ENCODE results near the gene DECR2. TPM values are rescaled to one million over a fixed set of nuclear protein-coding genes. Genes with fewer than 3 reads are reported as not detected.

DECR2 gene
- total and polyA plus RNA-seq, 2 of the 13 experiments (the other 11 are each of a cell fraction or from before 2014, with no cell fraction given): 36.3 to 44.6 TPM

DNA sequence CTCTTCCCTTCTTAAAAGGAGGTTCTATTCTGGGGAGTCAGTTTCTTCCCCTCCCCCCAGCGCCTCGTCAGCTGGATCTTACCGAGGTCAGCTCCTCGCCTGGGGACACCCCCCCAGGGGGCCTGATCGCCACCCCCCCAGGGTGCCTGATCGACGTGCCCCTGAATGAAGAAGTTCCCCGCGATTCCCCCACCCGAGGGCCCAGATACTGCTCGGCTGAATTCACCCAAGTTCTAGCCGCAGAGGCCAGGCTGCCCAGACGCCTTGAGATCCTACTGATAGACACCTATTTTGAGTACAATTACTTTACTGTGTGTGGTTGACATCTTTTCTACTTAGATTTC lies 25.2 kb downstream of the DECR2 start (continued):
- TF ChIP-seq, protein P1, sequence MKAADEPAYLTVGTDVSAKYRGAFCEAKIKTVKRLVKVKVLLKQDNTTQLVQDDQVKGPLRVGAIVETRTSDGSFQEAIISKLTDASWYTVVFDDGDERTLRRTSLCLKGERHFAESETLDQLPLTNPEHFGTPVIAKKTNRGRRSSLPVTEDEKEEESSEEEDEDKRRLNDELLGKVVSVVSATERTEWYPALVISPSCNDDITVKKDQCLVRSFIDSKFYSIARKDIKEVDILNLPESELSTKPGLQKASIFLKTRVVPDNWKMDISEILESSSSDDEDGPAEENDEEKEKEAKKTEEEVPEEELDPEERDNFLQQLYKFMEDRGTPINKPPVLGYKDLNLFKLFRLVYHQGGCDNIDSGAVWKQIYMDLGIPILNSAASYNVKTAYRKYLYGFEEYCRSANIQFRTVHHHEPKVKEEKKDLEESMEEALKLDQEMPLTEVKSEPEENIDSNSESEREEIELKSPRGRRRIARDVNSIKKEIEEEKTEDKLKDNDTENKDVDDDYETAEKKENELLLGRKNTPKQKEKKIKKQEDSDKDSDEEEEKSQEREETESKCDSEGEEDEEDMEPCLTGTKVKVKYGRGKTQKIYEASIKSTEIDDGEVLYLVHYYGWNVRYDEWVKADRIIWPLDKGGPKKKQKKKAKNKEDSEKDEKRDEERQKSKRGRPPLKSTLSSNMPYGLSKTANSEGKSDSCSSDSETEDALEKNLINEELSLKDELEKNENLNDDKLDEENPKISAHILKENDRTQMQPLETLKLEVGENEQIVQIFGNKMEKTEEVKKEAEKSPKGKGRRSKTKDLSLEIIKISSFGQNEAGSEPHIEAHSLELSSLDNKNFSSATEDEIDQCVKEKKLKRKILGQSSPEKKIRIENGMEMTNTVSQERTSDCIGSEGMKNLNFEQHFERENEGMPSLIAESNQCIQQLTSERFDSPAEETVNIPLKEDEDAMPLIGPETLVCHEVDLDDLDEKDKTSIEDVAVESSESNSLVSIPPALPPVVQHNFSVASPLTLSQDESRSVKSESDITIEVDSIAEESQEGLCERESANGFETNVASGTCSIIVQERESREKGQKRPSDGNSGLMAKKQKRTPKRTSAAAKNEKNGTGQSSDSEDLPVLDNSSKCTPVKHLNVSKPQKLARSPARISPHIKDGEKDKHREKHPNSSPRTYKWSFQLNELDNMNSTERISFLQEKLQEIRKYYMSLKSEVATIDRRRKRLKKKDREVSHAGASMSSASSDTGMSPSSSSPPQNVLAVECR (CRISPR knock-in tag; IDR thresholded peaks at IDR 0.05; ENCODE audit: borderline replicate concordance): peak; percentile 2; the same call in 1 of the 2 replicates
- TF ChIP-seq ZNF274 (CRISPR knock-in tag; IDR thresholded peaks at IDR 0.05): no peak

DNA sequence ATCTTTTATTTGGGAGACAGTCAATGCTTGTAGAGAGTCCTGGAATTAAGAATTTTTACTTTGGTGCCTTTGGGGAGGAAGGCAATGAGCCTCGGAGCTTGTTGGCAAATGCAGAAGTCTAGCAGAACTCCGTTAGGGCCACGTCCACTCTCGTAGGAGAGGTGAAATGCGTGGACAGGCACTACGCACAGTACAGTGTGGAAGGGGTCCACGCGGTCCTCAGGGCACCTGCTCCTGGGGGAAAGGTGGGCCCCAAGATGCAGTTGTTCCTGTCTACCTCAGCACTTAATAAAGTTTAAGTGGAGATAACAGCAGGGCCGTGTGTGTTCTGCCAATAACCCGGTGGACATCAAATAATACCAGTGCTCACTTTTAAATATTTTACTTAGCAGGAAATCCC lies 25.6 kb downstream of the DECR2 start:
- ATAC-seq: no peak
- TF ChIP-seq, protein P2, sequence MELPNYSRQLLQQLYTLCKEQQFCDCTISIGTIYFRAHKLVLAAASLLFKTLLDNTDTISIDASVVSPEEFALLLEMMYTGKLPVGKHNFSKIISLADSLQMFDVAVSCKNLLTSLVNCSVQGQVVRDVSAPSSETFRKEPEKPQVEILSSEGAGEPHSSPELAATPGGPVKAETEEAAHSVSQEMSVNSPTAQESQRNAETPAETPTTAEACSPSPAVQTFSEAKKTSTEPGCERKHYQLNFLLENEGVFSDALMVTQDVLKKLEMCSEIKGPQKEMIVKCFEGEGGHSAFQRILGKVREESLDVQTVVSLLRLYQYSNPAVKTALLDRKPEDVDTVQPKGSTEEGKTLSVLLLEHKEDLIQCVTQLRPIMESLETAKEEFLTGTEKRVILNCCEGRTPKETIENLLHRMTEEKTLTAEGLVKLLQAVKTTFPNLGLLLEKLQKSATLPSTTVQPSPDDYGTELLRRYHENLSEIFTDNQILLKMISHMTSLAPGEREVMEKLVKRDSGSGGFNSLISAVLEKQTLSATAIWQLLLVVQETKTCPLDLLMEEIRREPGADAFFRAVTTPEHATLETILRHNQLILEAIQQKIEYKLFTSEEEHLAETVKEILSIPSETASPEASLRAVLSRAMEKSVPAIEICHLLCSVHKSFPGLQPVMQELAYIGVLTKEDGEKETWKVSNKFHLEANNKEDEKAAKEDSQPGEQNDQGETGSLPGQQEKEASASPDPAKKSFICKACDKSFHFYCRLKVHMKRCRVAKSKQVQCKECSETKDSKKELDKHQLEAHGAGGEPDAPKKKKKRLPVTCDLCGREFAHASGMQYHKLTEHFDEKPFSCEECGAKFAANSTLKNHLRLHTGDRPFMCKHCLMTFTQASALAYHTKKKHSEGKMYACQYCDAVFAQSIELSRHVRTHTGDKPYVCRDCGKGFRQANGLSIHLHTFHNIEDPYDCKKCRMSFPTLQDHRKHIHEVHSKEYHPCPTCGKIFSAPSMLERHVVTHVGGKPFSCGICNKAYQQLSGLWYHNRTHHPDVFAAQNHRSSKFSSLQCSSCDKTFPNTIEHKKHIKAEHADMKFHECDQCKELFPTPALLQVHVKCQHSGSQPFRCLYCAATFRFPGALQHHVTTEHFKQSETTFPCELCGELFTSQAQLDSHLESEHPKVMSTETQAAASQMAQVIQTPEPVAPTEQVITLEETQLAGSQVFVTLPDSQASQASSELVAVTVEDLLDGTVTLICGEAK (IDR thresholded peaks at IDR 0.05): no peak
- TF ChIP-seq, protein P2 (CRISPR knock-in tag; IDR thresholded peaks at IDR 0.05): peak; percentile 79; the same call in 1 of the 2 replicates
- TF ChIP-seq EEA1 (CRISPR knock-in tag; IDR thresholded peaks at IDR 0.05; ENCODE audit: borderline replicate concordance) (no peak), MTF2 (CRISPR knock-in tag; IDR thresholded peaks at IDR 0.05; ENCODE audit: borderline replicate concordance) (no peak), ZNF761 (CRISPR knock-in tag; conservative IDR thresholded peaks at IDR 0.05) (no peak)
- H2AFZ ChIP-seq (ENCODE audit: low read length): no peak overlapping the region
- intact Hi-C loops (cut with micrococcal nuclease; ENCODE audit: unreplicated experiment): no loop called here
- H3K9me3 ChIP-seq (ENCODE audit: low read length): no peaks in the 10 kb centered on the region
- H4K20me1 ChIP-seq (ENCODE audit: insufficient read depth, low read length): peaks cover 16% of the 10 kb centered on the region
- peak overlapping the region; percentile 78 for H3K4me2 ChIP-seq (ENCODE audit: low read depth, low read length)
- FAIRE-seq: no peak
- ChIA-PET POLR2A (interaction anchor here (1.7 to 2.5 kb wide), 2 partner anchors 17 to 48 kb away, joined by 5 to 10 read pairs; no protein-coding TSS in a partner anchor), CTCF (ENCODE audit: low intra/inter-chr PET ratio, low total read pairs) (no interaction called here)
- BruUV-seq (replicated peaks): TSS peak; percentile 62
- no peaks in the 10 kb centered on the region; a peak in 1 of 5 replicates for H3K36me3 ChIP-seq (replicated peaks in 1 of 2; ENCODE audit: control insufficient read depth in 1 of 2, insufficient read depth in 2 of 2, low read length in 2 of 2)
- H3K27ac ChIP-seq (ENCODE audit: extremely low read length, insufficient read depth, low read length): no peak overlapping the region
- peaks cover 46% of the 10 kb centered on the region for H3K79me2 ChIP-seq (ENCODE audit: insufficient read depth, low read length)
- no peak for DNase-seq (ENCODE audit: low spot score)
- H3K4me1 ChIP-seq (ENCODE audit: insufficient read depth, low read length): peaks cover 60% of the 10 kb centered on the region
- H3K9ac ChIP-seq (ENCODE audit: insufficient read depth, low read depth, low read length): peak overlapping the region; percentile 72
- in situ Hi-C loops (cut with HindIII; ENCODE audit: extremely low pct_ligation_motif_present, low pct_unique_long_range_greater_than_20kb): no loop called here
- no peaks in the 10 kb centered on the region; a peak in 1 of 5 replicates for H3K27me3 ChIP-seq (ENCODE audit: control insufficient read depth in 1 of 2, insufficient read depth in 2 of 2, low read length in 2 of 2)
- 13% methylated on average over 10 of the region's 10 CpGs for WGBS (ENCODE audit: low lambda C conversion rate)
- H3K4me3 ChIP-seq (replicated peaks in 1 of 3; ENCODE audit: insufficient read depth in 1 of 3, low read depth in 2 of 3, low read length in 3 of 3): peak overlapping the region; percentile 63 to 95 (median 87)

Data from HepG2 (cell line).